Activated gamma-delta T cell treated with anti-CD3 and anti-CD28 coated beads, Interleukin-2, amount 50 U/mL, for 16 hours (primary cell): Measurements from ENCODE around the gene CACNA1D.
"Not testable (repeated sequence)": the region's sequence is repeated elsewhere in the genome, so short reads cannot be mapped to it uniquely, and the experiment has no call there.

ENCODE experiments used
- DNase-seq: peaks from one replicate; pipeline ENCODE4 v3.0.0-alpha.2; 2020; ENCODE audit warnings: low read depth

The CACNA1D gene

GRCh38 chr3:53530205-53530604 lies 35.8 kb downstream of the CACNA1D start:
- DNase-seq: no peak

GRCh38 chr3:53531749-53532148 lies 37.3 kb downstream of the CACNA1D start:
- DNase-seq: no peak

- DNase-seq: no peak
These were observed 39.1 kb downstream of the CACNA1D start for GRCh38 chr3:53533472-53533871.

- DNase-seq: no peak
These were observed 39.8 kb downstream of the CACNA1D start for GRCh38 chr3:53534216-53534615.

GRCh38 chr3:53534676-53535400 lies 40.4 kb downstream of the CACNA1D start:
- DNase-seq: no peak

GRCh38 chr3:53536282-53536681 lies 41.9 kb downstream of the CACNA1D start:
- DNase-seq: no peak

GRCh38 chr3:53544357-53544756 lies 49.9 kb downstream of the CACNA1D start:
- DNase-seq: no peak

GRCh38 chr3:53545310-53545995 lies 51.0 kb downstream of the CACNA1D start:
- no peak for DNase-seq

- DNase-seq: no peak
These were observed 51.6 kb downstream of the CACNA1D start for GRCh38 chr3:53545996-53546359.

GRCh38 chr3:53547327-53547726 lies 52.9 kb downstream of the CACNA1D start:
- no peak for DNase-seq

GRCh38 chr3:53550005-53550620 lies 55.7 kb downstream of the CACNA1D start:
- no peak for DNase-seq

- DNase-seq: no peak
These were observed 56.9 kb downstream of the CACNA1D start for GRCh38 chr3:53551324-53551723.

GRCh38 chr3:53552730-53553129 lies 58.3 kb downstream of the CACNA1D start:
- no peak for DNase-seq

GRCh38 chr3:53553200-53553599 lies 58.8 kb downstream of the CACNA1D start:
- DNase-seq: no peak

GRCh38 chr3:53554559-53555067 lies 60.2 kb downstream of the CACNA1D start:
- DNase-seq: no peak

GRCh38 chr3:53555068-53555588 lies 60.7 kb downstream of the CACNA1D start:
- DNase-seq: no peak

- DNase-seq: no peak
These were observed 72.2 kb downstream of the CACNA1D start for GRCh38 chr3:53566461-53567145.

GRCh38 chr3:53570081-53570480 lies 75.7 kb downstream of the CACNA1D start:
- DNase-seq: no peak

- no peak for DNase-seq
These were observed 76.3 kb downstream of the CACNA1D start for GRCh38 chr3:53570709-53571108.

- DNase-seq: no peak
These were observed 76.9 kb downstream of the CACNA1D start for GRCh38 chr3:53571264-53571663.

- DNase-seq: not testable (repeated sequence)
These were observed 77.8 kb downstream of the CACNA1D start for GRCh38 chr3:53572184-53572583.

GRCh38 chr3:53577506-53577905 lies 83.1 kb downstream of the CACNA1D start:
- no peak for DNase-seq
